HCT116 (cell line): ENCODE results near the gene INTS1. TPM values are rescaled to one million over a fixed set of nuclear protein-coding genes. Genes with fewer than 3 reads are reported as not detected.

Source experiments
- ATAC-seq: fragments of 200-7000 bp; cut with Tn5 transposase; 2 replicates; pipeline ENCODE4 v1.9.1; 2020; ENCODE audit warnings: mild to moderate bottlenecking, moderate library complexity
- BruUV-seq: library from RNA; stranded (reverse); fragments of 400-500 nt; replicated peaks from 2 replicates; lab custom pipeline; 2021; lab: Mats Ljungman, UMichigan
- CTCF ChIA-PET: fragments of 300-600 bp; sonication (Branson Sonifier 250); formaldehyde crosslinking; loops from one replicate; lab custom pipeline; 2021; ENCODE audit warnings: antibody characterized with exemption; lab: Charles Lee
- POLR2A ChIA-PET: fragments of 300-600, 350-600 bp; sonication (Branson Sonifier 250); formaldehyde crosslinking; loops from one replicate; lab custom pipeline; 2021; ENCODE audit warnings: antibody characterized with exemption; lab: Charles Lee
- RAD21 ChIA-PET, 2 experiments: fragments of 300-600 bp; sonication (Branson Sonifier 250); formaldehyde crosslinking; loops; one replicate each; lab custom pipeline; 2023; ENCODE audit warnings: low total read pairs in 2 of 2; ENCODE audit not compliant: uncharacterized antibody in 2 of 2, unreplicated experiment in 2 of 2, low non-redundant PET in 1 of 2; lab: Charles Lee
- DNase-seq: peaks from one replicate; pipeline ENCODE4 v3.0.0-alpha.2; 2010; ENCODE audit warnings: low read depth, low spot score
- H2AFZ ChIP-seq: fragments of 200-600 bp; shearing (Covaris generic), sonication (generic); 2 replicates; pipeline ENCODE4 v1.6.1; 2017; ENCODE audit warnings: low read depth, mixed run types, mixed read lengths, antibody characterized with exemption, low read length; ENCODE audit not compliant: poor library complexity, severe bottlenecking
- H3K27ac ChIP-seq: 2 replicates; pipeline ENCODE4 v1.5.1; 2012; ENCODE audit warnings: low read depth, low read length
- H3K27me3 ChIP-seq: fragments of 200-600 bp; sonication (generic); 2 replicates; pipeline ENCODE4 v1.6.1; 2016; ENCODE audit warnings: mixed run types, low read length, mixed read lengths; ENCODE audit not compliant: insufficient read depth
- H3K36me3 ChIP-seq, 2 experiments: fragments of 200-500 bp in 1 of 2; fragments of 200-600 bp in 1 of 2; sonication (Bioruptor generic) in 1 of 2; sonication (generic) in 1 of 2; 2 replicates each; pipeline versions ENCODE4 v1.5.1 to v1.6.1; 2014 to 2016; ENCODE audit warnings: low read length in 2 of 2, inconsistent platforms in 1 of 2, mixed read lengths in 1 of 2, mixed run types in 1 of 2; ENCODE audit not compliant: insufficient read depth in 2 of 2, control insufficient read depth in 1 of 2
- H3K4me1 ChIP-seq, 2 experiments: fragments of 200-600 bp in 1 of 2; sonication (generic) in 1 of 2; 2 replicates each; pipeline versions ENCODE4 v1.5.1 to v1.6.1; 2012 to 2017; ENCODE audit warnings: low read length in 2 of 2, inconsistent platforms in 1 of 2, mild to moderate bottlenecking in 1 of 2, mixed read lengths in 1 of 2, mixed run types in 1 of 2, moderate library complexity in 1 of 2; ENCODE audit not compliant: insufficient read depth in 2 of 2, control insufficient read depth in 1 of 2
- H3K4me2 ChIP-seq: fragments of 200-600 bp; sonication (generic); 2 replicates; pipeline ENCODE4 v1.6.1; 2017; ENCODE audit warnings: mixed run types, low read length, mixed read lengths
- H3K4me3 ChIP-seq, 2 experiments: fragments of 200-600 bp in 1 of 2; sonication (generic) in 1 of 2; replicated peaks in 1 of 2; 2 replicates each; pipeline ENCODE4 v1.5.1; 2011 to 2016; ENCODE audit warnings: low read length in 2 of 2, control low read depth in 1 of 2, low read depth in 1 of 2, mild to moderate bottlenecking in 1 of 2, mixed read lengths in 1 of 2, mixed run types in 1 of 2
- H3K79me2 ChIP-seq: fragments of 200-600 bp; sonication (generic); 2 replicates; pipeline ENCODE4 v1.6.1; 2017; ENCODE audit warnings: mild to moderate bottlenecking, mixed run types, low read length, moderate library complexity, mixed read lengths; ENCODE audit not compliant: insufficient read depth
- H3K9ac ChIP-seq: fragments of 200-600 bp; sonication (generic); 2 replicates; pipeline ENCODE4 v1.6.1; 2016; ENCODE audit warnings: low read length, mixed read lengths
- H3K9me2 ChIP-seq: fragments of 200-600 bp; sonication (generic), shearing (Covaris generic); 2 replicates; pipeline ENCODE4 v1.6.1; 2017; ENCODE audit warnings: mixed run types, mild to moderate bottlenecking, moderate library complexity; ENCODE audit not compliant: insufficient read depth
- H3K9me3 ChIP-seq, 2 experiments: fragments of 200-500 bp in 1 of 2; fragments of 200-600 bp in 1 of 2; sonication (Bioruptor generic) in 1 of 2; sonication (generic) in 1 of 2; 2 replicates each; pipeline ENCODE4 v1.6.1; 2014 to 2017; ENCODE audit warnings: low read length in 2 of 2, mixed read lengths in 2 of 2, inconsistent platforms in 1 of 2, low read depth in 1 of 2, mild to moderate bottlenecking in 1 of 2, mixed run types in 1 of 2, moderate library complexity in 1 of 2; ENCODE audit not compliant: control insufficient read depth in 1 of 2, insufficient read depth in 1 of 2
- H4K20me1 ChIP-seq: fragments of 200-600 bp; sonication (generic), shearing (Covaris generic); 2 replicates; pipeline ENCODE4 v1.6.1; 2017; ENCODE audit warnings: mixed run types, mild to moderate bottlenecking, moderate library complexity; ENCODE audit not compliant: insufficient read depth
- ATF3 ChIP-seq: IDR thresholded peaks from 2 replicates; pipeline ENCODE4 v1.6.1; 2012
- CBX3 ChIP-seq: IDR thresholded peaks from 2 replicates; pipeline ENCODE4 v1.6.1; 2012; ENCODE audit warnings: low read depth
- CTCF ChIP-seq, 3 experiments: fragments of 200-600 bp in 1 of 3; sonication (generic) in 1 of 3; IDR thresholded peaks in 2 of 3; conservative IDR thresholded peaks in 1 of 3; 2 replicates each; pipeline ENCODE4 v1.5.1; 2012 to 2017; ENCODE audit warnings: low read depth in 2 of 3, low read length in 2 of 3, antibody characterized with exemption in 1 of 3, borderline replicate concordance in 1 of 3, control low read depth in 1 of 3, mild to moderate bottlenecking in 1 of 3, mixed read lengths in 1 of 3, mixed run types in 1 of 3, moderate library complexity in 1 of 3; ENCODE audit not compliant: insufficient read depth in 1 of 3
- EZH2 ChIP-seq: fragments of 200-600 bp; sonication (generic); IDR thresholded peaks from 2 replicates; pipeline ENCODE4 v1.6.1; 2017; ENCODE audit warnings: antibody characterized with exemption, mixed run types
- EZH2phosphoT487 ChIP-seq: fragments of 200-600 bp; IDR thresholded peaks from 2 replicates; pipeline ENCODE4 v1.6.1; 2018; ENCODE audit warnings: antibody characterized with exemption, borderline replicate concordance
- FOSL1 ChIP-seq: IDR thresholded peaks from 2 replicates; pipeline ENCODE4 v1.6.1; 2012; ENCODE audit warnings: low read depth
- JUND ChIP-seq: IDR thresholded peaks from 2 replicates; pipeline ENCODE4 v1.6.1; 2012
- MAX ChIP-seq: IDR thresholded peaks from 2 replicates; pipeline ENCODE4 v1.6.1; 2012
- REST ChIP-seq: IDR thresholded peaks from 2 replicates; pipeline ENCODE4 v1.6.1; 2012; ENCODE audit warnings: low read depth
- YY1 ChIP-seq: IDR thresholded peaks from 2 replicates; pipeline ENCODE4 v1.6.1; 2011; ENCODE audit warnings: low read length, low read depth, moderate library complexity, mild to moderate bottlenecking; ENCODE audit not compliant: insufficient replicate concordance; ENCODE audit errors: extremely low read depth
- ZFX ChIP-seq: fragments of 450-650 bp; IDR thresholded peaks from 2 replicates; pipeline ENCODE4 v1.6.1; 2017
- ZNF274 ChIP-seq: fragments of 200-500 bp; sonication (Bioruptor generic); IDR thresholded peaks from 2 replicates; pipeline ENCODE4 v1.6.1; 2014; ENCODE audit warnings: mild to moderate bottlenecking, low read depth, low read length, inconsistent platforms
- intact Hi-C: fragments of 100-400 bp; cut with micrococcal nuclease; formaldehyde crosslinking; loops from 2 replicates; pipeline ENCODE4 v1.10.0; 2022
- total RNA-seq: library from RNA; stranded (reverse); gene quantifications from one replicate; pipeline ENCODE4 v1.2.1, GENCODE V29; 2021; ENCODE audit not compliant: unreplicated experiment

Gene INTS1
- total RNA-seq, 1 experiment from 2014 or later = 167 TPM

- H2AFZ ChIP-seq = no peak overlapping the region
- H3K4me3 ChIP-seq = no peak overlapping the region
- no peak for TF ChIP-seq ZFX
- TF ChIP-seq CTCF (IDR thresholded peaks at IDR 0.05 in 2 of 3, conservative IDR thresholded peaks at IDR 0.05 in 1 of 3; ENCODE audit: borderline replicate concordance in 1 of 3, insufficient read depth in 1 of 3, low read depth in 2 of 3, low read length in 2 of 3) = peak in 1 of 3 experiments; percentile 31; a peak in 2 of 6 replicates
- CTCF ChIA-PET = no interaction called here
- POLR2A ChIA-PET = interaction anchor here (1.2 kb wide), 1 partner anchor 10 kb away, joined by 3 read pairs; the partner anchor contains the start of gene TMEM184A
- intact Hi-C loops = no loop called here
- no peaks in the 10 kb centered on the region for H3K27me3 ChIP-seq
- BruUV-seq = no TSS peak
- no peaks in the 10 kb centered on the region for H4K20me1 ChIP-seq
- H3K9ac ChIP-seq = no peak overlapping the region
- ATAC-seq (peak; percentile 24; the same call in 1 of the 2 replicates), DNase-seq (no peak)
- H3K9me2 ChIP-seq = no peaks in the 10 kb centered on the region
- no peaks in the 10 kb centered on the region for H3K79me2 ChIP-seq
- H3K4me1 ChIP-seq = no peaks in the 10 kb centered on the region
- no peak overlapping the region for H3K4me2 ChIP-seq
- peaks cover 3 to 4% of the 10 kb centered on the region in 2 experiments; a peak in 3 of 4 replicates for H3K36me3 ChIP-seq
- H3K9me3 ChIP-seq = no peaks in the 10 kb centered on the region
- H3K27ac ChIP-seq = no peak overlapping the region; the same call in 1 of the 2 replicates
- RAD21 ChIA-PET = no interaction called here
These were observed 41.4 kb upstream of the INTS1 start for GRCh38 chr7:1545417-1546246.

GRCh38 chr7:1544896-1545416 lies 40.8 kb upstream of the INTS1 start:
- peak overlapping the region; percentile 43; the same call in 1 of the 2 replicates for H3K27ac ChIP-seq
- H3K9me2 ChIP-seq = no peaks in the 10 kb centered on the region
- TF ChIP-seq ATF3 (no peak), ZFX (no peak), YY1 (no peak), REST (no peak), EZH2phosphoT487 (no peak), CBX3 (no peak), JUND (no peak), MAX (no peak), ZNF274 (no peak), EZH2 (no peak), FOSL1 (no peak)
- no peak overlapping the region for H3K4me3 ChIP-seq
- POLR2A ChIA-PET = interaction anchor here (1.2 kb wide), 1 partner anchor 11 kb away, joined by 3 read pairs; the partner anchor contains the start of gene TMEM184A
- H3K79me2 ChIP-seq = peaks cover under 1% of the 10 kb centered on the region; the same call in 1 of the 2 replicates
- no peaks in the 10 kb centered on the region for H4K20me1 ChIP-seq
- no TSS peak for BruUV-seq
- CTCF ChIA-PET = no interaction called here
- ATAC-seq = no peak
- RAD21 ChIA-PET = no interaction called here
- no peak overlapping the region for H3K9ac ChIP-seq
- H2AFZ ChIP-seq = no peak overlapping the region
- no peaks in the 10 kb centered on the region for H3K27me3 ChIP-seq
- no peak overlapping the region for H3K4me2 ChIP-seq
- intact Hi-C loops = no loop called here
- DNase-seq = no peak
- peaks cover 4 to 9% of the 10 kb centered on the region in 2 experiments; a peak in 3 of 4 replicates for H3K36me3 ChIP-seq
- no peaks in the 10 kb centered on the region for H3K9me3 ChIP-seq
- H3K4me1 ChIP-seq = no peaks in the 10 kb centered on the region
